HG02588 (cell line): ENCODE measurements around the gene YEATS4.

Experiments used
- ATAC-seq: cut with Tn5 transposase; IDR thresholded peaks from one replicate; pipeline ENCODE4 v1.9.1; 2021; ENCODE audit warnings: mild to moderate bottlenecking, moderate library complexity; ENCODE audit not compliant: unreplicated experiment

Gene YEATS4

GRCh38 chr12:69389831-69390230 lies 30.3 kb downstream of the YEATS4 start:
- ATAC-seq: no peak

- ATAC-seq: no peak
These were observed 32.8 kb downstream of the YEATS4 start for GRCh38 chr12:69392179-69392928.

- no peak for ATAC-seq
These were observed 36.5 kb downstream of the YEATS4 start for GRCh38 chr12:69396041-69396440.

- ATAC-seq: no peak
These were observed 37.4 kb downstream of the YEATS4 start for GRCh38 chr12:69396963-69397362.

GRCh38 chr12:69397978-69398377 lies 38.4 kb downstream of the YEATS4 start:
- no peak for ATAC-seq

- ATAC-seq: no peak
These were observed 42.4 kb downstream of the YEATS4 start for GRCh38 chr12:69401940-69402339.

- ATAC-seq: no peak
These were observed 45.5 kb downstream of the YEATS4 start for GRCh38 chr12:69404851-69405565.

GRCh38 chr12:69405566-69405865 lies 46.0 kb downstream of the YEATS4 start:
- no peak for ATAC-seq

- ATAC-seq: no peak
These were observed 46.7 kb downstream of the YEATS4 start for GRCh38 chr12:69406217-69406616.

GRCh38 chr12:69410571-69410970 lies 51.0 kb downstream of the YEATS4 start:
- no peak for ATAC-seq

GRCh38 chr12:69412655-69413054 lies 53.1 kb downstream of the YEATS4 start:
- ATAC-seq: no peak

- ATAC-seq: no peak
These were observed 56.1 kb downstream of the YEATS4 start for GRCh38 chr12:69415471-69416275.

GRCh38 chr12:69417231-69417630 lies 57.7 kb downstream of the YEATS4 start:
- no peak for ATAC-seq

GRCh38 chr12:69417741-69418167 lies 58.2 kb downstream of the YEATS4 start:
- no peak for ATAC-seq

GRCh38 chr12:69419701-69420100 lies 60.2 kb downstream of the YEATS4 start:
- no peak for ATAC-seq

GRCh38 chr12:69421548-69421947 lies 62.0 kb downstream of the YEATS4 start:
- ATAC-seq: no peak

GRCh38 chr12:69423037-69423905 lies 63.7 kb downstream of the YEATS4 start:
- ATAC-seq: no peak

- no peak for ATAC-seq
These were observed 65.9 kb downstream of the YEATS4 start for GRCh38 chr12:69425417-69425816.

GRCh38 chr12:69428351-69429073 lies 69.0 kb downstream of the YEATS4 start:
- no peak for ATAC-seq

GRCh38 chr12:69430942-69431590 lies 71.5 kb downstream of the YEATS4 start:
- no peak for ATAC-seq
